Keratinocyte (primary cell): Measurements from ENCODE around the gene GREM2. TPM values are rescaled to one million over a fixed set of nuclear protein-coding genes. Genes with fewer than 3 reads are reported as not detected.

Source experiments
- DNase-seq: peaks from one replicate; pipeline ENCODE4 v3.0.0-alpha.2; 2011; ENCODE audit warnings: low read depth, missing footprints, low spot score
- FAIRE-seq: peaks from 2 replicates; lab custom pipeline; 2011; peaks lifted over from hg19 to GRCh38; lab: Jason Lieb, UNC
- H2AFZ ChIP-seq: 2 replicates; pipeline ENCODE4 v1.6.0; 2012; ENCODE audit warnings: low read length, control low read depth, inconsistent platforms; ENCODE audit not compliant: control insufficient read depth
- H3K27ac ChIP-seq: 2 replicates; pipeline ENCODE4 v1.5.1; 2011; ENCODE audit warnings: low read length; ENCODE audit not compliant: control insufficient read depth, insufficient read depth
- H3K27me3 ChIP-seq: 3 replicates; pipeline ENCODE4 v1.6.0; 2011; ENCODE audit warnings: low read length; ENCODE audit not compliant: control insufficient read depth, insufficient read depth; ENCODE audit errors: extremely low read depth
- H3K36me3 ChIP-seq, 2 experiments: 2 replicates in 1 of 2; 3 replicates in 1 of 2; pipeline ENCODE4 v1.5.1; 2011; ENCODE audit warnings: low read length in 2 of 2, mild to moderate bottlenecking in 1 of 2; ENCODE audit not compliant: control insufficient read depth in 2 of 2, insufficient read depth in 2 of 2; ENCODE audit errors: extremely low read depth in 1 of 2
- H3K4me1 ChIP-seq: 3 replicates; pipeline ENCODE4 v1.5.1; 2011; ENCODE audit warnings: low read length; ENCODE audit not compliant: control insufficient read depth, insufficient read depth; ENCODE audit errors: extremely low read depth
- H3K4me2 ChIP-seq: 3 replicates; pipeline ENCODE4 v1.6.0; 2011; ENCODE audit warnings: low read depth, low read length; ENCODE audit not compliant: control insufficient read depth, insufficient read depth; ENCODE audit errors: extremely low read depth
- H3K4me3 ChIP-seq, 3 experiments: fragments of 200-600 bp in 1 of 3; sonication (generic) in 1 of 3; 2 replicates in 2 of 3; 3 replicates in 1 of 3; pipeline ENCODE4 v1.5.1; 2011 to 2016; ENCODE audit warnings: low read length in 3 of 3, mild to moderate bottlenecking in 3 of 3, control low read depth in 2 of 3, inconsistent platforms in 1 of 3, low read depth in 1 of 3, mixed read lengths in 1 of 3, mixed run types in 1 of 3, moderate library complexity in 1 of 3; ENCODE audit not compliant: control insufficient read depth in 2 of 3, insufficient read depth in 2 of 3; ENCODE audit errors: extremely low read depth in 1 of 3
- H3K79me2 ChIP-seq: 2 replicates; pipeline ENCODE4 v1.6.0; 2012; ENCODE audit warnings: low read length; ENCODE audit not compliant: control insufficient read depth, insufficient read depth
- H3K9ac ChIP-seq: 3 replicates; pipeline ENCODE4 v1.6.0; 2011; ENCODE audit warnings: low read length; ENCODE audit not compliant: control insufficient read depth, insufficient read depth; ENCODE audit errors: extremely low read depth
- H3K9me1 ChIP-seq: 3 replicates; pipeline ENCODE4 v1.6.0; 2011; ENCODE audit warnings: low read length; ENCODE audit not compliant: control insufficient read depth, insufficient read depth; ENCODE audit errors: extremely low read depth
- H3K9me3 ChIP-seq: 2 replicates; pipeline ENCODE4 v1.5.1; 2012; ENCODE audit warnings: low read depth, low read length; ENCODE audit not compliant: control insufficient read depth
- H4K20me1 ChIP-seq: 3 replicates; pipeline ENCODE4 v1.6.0; 2011; ENCODE audit warnings: low read length; ENCODE audit not compliant: control insufficient read depth, insufficient read depth; ENCODE audit errors: extremely low read depth
- CTCF ChIP-seq, 3 experiments: IDR thresholded peaks in 1 of 3; conservative IDR thresholded peaks in 1 of 3; optimal IDR thresholded peaks in 1 of 3; 2 replicates in 2 of 3; 3 replicates in 1 of 3; pipeline versions ENCODE3 to v1.5.1; 2011; ENCODE audit warnings: low read length in 3 of 3, mild to moderate bottlenecking in 3 of 3, moderate library complexity in 2 of 3, control low read depth in 1 of 3, inconsistent platforms in 1 of 3; ENCODE audit not compliant: insufficient read depth in 2 of 3; ENCODE audit errors: extremely low read depth in 1 of 3
- EZH2 ChIP-seq: IDR thresholded peaks from one replicate; pipeline ENCODE4 v1.6.1; 2012; ENCODE audit warnings: inconsistent platforms, mild to moderate bottlenecking, low read length, moderate library complexity
- dilution Hi-C: fragments of 300-500 bp; cut with MboI; formaldehyde crosslinking; loops from one replicate; pipeline ENCODE4 v1.7.0; 2020; ENCODE audit warnings: low sequenced_read_pairs; ENCODE audit not compliant: extremely low pct_ligation_motif_present
- polyA plus RNA-seq, 5 experiments: library from polyadenylated mRNA; depleted of rRNA in 3 of 5; stranded (reverse) in 3 of 5; stranded (forward) in 1 of 5; unstranded in 1 of 5; fragments of >200 nt; gene quantifications; 1 replicate in 1 of 5; 2 replicates in 3 of 5; 3 replicates in 1 of 5; pipeline versions ENCODE4 v1.2.1 to v1.2.3, GENCODE V29; 2011 to 2012; ENCODE audit warnings: missing spikeins in 2 of 5, low read depth in 1 of 5, low replicate concordance in 1 of 5

Gene GREM2
- polyA plus RNA-seq, 1 donor (not counting 4 experiments of a cell fraction or from before 2014, with no cell fraction given): not detected

GRCh38 chr1:240486611-240487010 is 125.3 kb downstream of the GREM2 start:
- Histone ChIP-seq H3K27me3 (no peaks in the 10 kb centered on the region), H3K36me3 (no peaks in the 10 kb centered on the region), H3K4me2 (no peak overlapping the region), H3K4me1 (no peaks in the 10 kb centered on the region), H3K9ac (no peak overlapping the region), H4K20me1 (no peaks in the 10 kb centered on the region), H3K9me1 (no peaks in the 10 kb centered on the region), H2AFZ (no peak overlapping the region), H3K9me3 (peaks cover 2% of the 10 kb centered on the region), H3K79me2 (no peaks in the 10 kb centered on the region), H3K4me3 (no peak overlapping the region), H3K27ac (no peak overlapping the region)
- TF ChIP-seq CTCF (optimal IDR thresholded peaks at IDR 0.05 in 1 of 3, IDR thresholded peaks at IDR 0.05 in 1 of 3, conservative IDR thresholded peaks at IDR 0.05 in 1 of 3; ENCODE audit: extremely low read depth in 1 of 3, insufficient read depth in 2 of 3, low read length in 3 of 3): no peak
- TF ChIP-seq EZH2: no peak
- FAIRE-seq (no peak), DNase-seq (no peak)
- dilution Hi-C loops: no loop called here

- dilution Hi-C loops: no loop called here
- no peaks in the 10 kb centered on the region for H3K27me3 ChIP-seq
- no peak overlapping the region for H3K9ac ChIP-seq
- FAIRE-seq: no peak
- H3K79me2 ChIP-seq: no peaks in the 10 kb centered on the region
- no peaks in the 10 kb centered on the region for H3K36me3 ChIP-seq
- H3K4me3 ChIP-seq: no peak overlapping the region
- no peak overlapping the region for H3K4me2 ChIP-seq
- no peaks in the 10 kb centered on the region for H3K9me1 ChIP-seq
- TF ChIP-seq EZH2 (no peak), CTCF (optimal IDR thresholded peaks at IDR 0.05 in 1 of 3, IDR thresholded peaks at IDR 0.05 in 1 of 3, conservative IDR thresholded peaks at IDR 0.05 in 1 of 3; ENCODE audit: extremely low read depth in 1 of 3, insufficient read depth in 2 of 3, low read length in 3 of 3) (no peak)
- no peak for DNase-seq
- no peaks in the 10 kb centered on the region for H3K4me1 ChIP-seq
- H3K9me3 ChIP-seq: peaks cover 2% of the 10 kb centered on the region
- no peak overlapping the region for H3K27ac ChIP-seq
- H4K20me1 ChIP-seq: no peaks in the 10 kb centered on the region
- no peak overlapping the region for H2AFZ ChIP-seq
Measured at GRCh38 chr1:240484804-240485443, 127.0 kb downstream of the GREM2 start.
